SW 1271 (cell line): ENCODE measurements around the gene ENPP3.

ENCODE experiments used
- DNase-seq, 2 experiments: peaks; one replicate each; lab custom pipeline; 2025; lab: John Stamatoyannopoulos, UW

Gene ENPP3

DNA sequence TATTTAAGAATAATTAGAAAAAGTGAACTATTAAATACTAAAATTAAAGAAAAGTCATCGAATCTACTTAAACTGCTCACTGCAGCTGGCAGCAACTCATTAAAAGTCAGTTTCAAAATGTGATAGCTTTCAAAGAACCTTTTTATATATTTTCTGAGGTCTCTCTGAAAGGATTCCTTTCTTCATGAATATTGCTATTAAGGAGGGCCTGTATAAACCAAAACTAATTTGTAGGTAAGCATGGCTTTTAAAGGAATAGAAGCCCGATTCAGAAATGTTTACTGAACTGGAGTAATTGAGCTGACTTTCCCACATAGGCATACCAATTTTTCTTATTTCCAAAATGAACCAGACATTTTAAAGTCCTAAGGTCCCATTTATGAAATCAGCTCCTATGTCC lies 129.5 kb downstream of the ENPP3 start:
- no peak for DNase-seq

DNA sequence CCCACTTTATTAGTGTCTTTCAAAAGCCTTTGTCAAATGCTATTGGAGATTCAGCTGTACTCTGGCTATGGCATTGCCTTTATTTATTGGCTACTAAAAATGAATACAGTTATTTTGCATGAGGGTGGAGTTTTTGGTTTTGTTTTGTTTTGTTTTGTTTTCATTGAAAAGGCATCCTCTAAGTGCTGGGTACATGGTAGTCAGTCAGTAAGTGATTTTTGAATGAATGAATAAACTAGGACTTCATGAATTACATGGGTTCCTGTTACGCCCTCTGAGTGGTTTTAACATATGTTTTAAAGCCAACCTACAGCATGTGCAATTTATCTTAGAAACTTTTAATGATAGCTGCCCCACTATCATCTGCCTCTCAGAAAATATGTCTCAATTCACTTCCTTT lies 131.9 kb downstream of the ENPP3 start:
- no peak for DNase-seq

DNA sequence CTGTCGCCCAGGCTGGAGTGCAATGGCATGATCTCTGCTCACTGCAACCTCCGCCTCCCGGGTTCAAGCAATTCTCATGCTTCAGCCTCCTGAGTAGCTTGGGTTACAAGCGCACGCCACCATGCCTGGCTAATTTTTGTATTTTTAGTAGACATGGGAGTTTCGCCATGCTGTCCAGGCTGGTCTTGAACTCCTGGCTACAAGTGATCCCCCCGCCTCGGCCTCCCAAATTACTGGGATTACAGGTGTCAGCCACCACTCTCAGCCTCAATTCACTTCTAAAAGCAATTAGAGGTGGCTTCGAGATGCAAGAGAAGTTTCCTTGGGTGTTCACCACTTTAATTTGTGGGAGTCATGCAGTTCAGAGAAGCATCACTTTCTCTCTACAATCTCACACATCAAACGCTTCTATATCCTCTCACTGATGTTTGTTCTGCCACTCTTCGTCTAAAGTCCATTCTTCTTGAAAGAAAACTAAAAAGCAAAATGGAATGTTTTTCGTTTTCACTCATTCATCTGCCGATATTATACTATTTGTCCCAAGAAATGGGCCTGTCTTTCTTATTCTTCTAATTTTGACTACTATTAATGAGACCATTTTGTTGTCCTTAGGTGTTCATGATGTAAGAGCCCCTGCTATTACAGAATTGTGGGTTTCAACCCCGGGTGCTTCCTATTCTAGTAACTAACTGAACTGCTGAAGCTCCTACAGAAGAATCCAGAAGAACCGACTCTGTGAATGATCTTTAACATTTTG lies 132.5 kb downstream of the ENPP3 start:
- DNase-seq, result no peak

DNA sequence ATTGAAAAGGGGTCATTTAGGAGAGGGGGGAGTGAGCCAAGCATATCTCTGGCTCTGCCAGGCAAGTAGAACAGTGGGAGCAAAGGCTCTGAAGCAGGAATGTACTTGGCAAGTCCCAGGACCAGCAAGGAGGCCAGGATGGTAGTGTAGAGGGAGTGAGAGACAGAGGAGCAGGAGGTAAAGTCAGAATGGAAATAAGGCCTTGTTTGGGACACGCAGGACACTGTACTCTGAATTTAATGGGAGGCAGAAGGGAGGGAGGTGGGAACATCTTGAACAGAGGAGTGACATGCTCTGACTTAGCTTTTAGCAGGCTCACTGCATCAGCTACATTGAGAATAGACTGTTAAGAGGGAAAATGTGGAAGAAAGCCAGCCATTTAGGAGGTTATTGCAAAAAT lies 133.7 kb downstream of the ENPP3 start:
- DNase-seq, result no peak

DNA sequence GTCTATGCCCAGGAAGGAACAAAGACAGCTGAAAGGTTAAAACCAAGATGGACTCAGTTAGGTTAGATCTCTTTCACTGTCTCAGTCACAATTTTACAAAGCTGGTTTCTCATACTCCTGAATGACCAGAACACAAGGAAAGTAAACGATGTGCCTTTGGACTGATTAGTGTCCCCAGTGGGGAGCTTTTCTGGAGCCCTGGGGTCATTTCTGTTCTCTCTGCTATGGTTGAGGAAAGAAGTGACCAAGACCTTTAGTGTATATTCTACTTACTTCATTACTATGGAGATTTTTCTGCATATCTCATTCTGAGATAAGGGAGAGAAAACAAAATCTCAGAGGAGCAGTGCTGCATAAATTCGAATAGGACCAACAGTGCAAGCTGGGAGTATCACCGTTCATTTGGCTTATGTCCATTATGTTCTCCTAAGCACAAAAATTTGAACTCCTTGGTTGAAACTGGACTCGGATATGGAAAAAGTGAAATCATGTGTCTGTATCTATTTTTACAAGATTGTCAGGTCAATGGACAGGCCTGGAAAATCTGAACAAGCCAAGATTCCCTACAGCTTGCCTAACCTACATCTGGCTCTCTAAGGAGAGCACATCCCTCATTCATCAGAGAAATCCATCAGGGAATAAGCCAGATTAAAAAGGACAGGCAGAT lies 136.3 kb downstream of the ENPP3 start:
- DNase-seq, result no peak

DNA sequence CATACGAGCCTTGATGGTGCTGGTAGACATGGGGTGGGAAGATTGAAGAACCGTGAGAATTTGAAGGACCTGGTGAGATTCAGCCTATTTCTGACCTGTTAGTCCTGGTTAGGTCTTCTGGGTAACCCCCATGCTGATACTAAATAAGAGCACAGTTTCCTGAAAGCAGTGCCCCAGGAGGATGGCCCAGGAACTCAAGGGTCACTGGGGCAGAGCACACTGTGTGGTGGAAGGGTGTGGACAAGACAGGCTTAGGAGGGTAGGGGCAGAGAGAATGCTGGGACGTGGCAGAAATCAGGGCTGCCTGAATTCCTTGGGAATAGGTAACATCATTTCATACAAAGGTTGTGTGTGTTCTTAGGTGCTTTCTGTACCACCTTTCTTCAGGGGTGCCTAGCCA lies 138.8 kb downstream of the ENPP3 start:
- DNase-seq, result no peak

DNA sequence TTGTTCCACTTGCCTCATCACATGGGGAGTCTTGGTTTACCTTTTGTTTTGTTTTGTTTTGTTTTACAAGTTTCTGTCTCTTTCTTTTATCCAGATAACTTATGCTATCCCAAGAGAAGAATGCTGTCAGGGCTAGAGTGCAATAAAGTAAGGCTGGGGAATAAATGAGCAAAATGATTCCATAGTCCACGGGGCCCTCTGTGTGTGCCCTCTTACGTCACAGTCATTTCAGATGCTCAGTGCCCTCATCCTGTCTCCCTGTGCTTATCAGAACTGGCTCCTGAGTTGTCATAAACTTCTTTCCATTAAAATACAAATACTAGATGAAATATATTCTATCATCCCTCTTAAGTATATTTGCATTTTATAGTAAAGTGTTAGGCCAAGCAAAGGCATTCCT lies 139.9 kb downstream of the ENPP3 start:
- DNase-seq, result no peak

DNA sequence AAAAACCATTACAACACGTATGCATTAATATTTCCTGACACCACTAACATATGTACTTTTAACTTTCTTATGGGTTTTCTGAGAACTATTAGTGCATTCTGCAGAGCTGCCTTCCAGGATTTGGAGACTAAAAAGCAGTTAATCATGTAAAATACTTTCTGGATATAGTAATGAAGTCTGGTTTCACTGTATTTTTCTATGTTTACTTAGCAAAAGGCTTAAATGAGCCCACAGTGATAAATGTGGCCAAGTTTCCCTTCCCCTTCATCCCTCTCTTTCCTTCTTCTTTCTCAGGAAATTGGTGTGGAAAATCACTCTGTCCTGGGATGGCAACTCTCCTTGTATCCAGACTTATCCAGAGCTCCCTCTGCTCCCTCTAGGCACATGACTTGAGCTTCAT lies 141.1 kb downstream of the ENPP3 start:
- no peak for DNase-seq

DNA sequence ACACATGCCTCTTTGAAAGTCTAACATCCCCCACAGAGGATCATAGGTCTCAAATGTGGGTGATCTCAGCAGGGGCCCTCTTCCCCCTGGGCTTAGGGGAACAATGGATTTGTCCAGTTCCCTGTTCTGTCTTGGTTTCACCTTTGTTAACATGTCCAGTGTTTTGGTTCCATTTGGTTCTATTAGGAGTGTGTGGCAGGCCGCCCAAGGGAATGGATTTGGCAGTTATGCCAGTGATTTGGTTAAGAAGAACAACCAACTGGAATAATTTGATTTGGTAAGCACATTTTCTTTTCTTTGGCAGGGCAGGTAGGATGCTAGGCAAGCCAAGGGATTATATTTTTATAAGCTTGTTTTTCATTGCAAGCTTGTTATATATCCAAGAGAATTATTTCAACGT lies 142.2 kb downstream of the ENPP3 start:
- no peak for DNase-seq

DNA sequence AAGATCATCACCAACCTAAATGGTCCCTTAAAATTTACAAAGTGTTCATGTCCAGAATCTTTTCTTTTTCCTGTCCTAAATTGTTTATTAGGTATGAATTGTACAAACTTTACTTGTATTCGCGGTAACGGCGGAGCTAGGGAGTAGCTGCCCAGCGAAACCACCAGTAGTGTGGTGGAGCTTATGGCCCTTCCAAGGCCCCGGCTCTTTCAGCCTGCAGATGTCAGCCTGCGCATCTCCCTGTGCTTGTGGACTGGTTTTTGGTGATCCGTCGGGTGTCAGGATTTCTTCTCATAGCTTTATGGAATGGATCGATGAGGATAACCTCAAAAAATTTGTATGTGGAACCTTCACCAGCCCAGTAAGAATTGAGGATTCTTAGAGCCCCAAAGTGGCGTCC lies 143.5 kb downstream of the ENPP3 start:
- DNase-seq, result no peak

DNA sequence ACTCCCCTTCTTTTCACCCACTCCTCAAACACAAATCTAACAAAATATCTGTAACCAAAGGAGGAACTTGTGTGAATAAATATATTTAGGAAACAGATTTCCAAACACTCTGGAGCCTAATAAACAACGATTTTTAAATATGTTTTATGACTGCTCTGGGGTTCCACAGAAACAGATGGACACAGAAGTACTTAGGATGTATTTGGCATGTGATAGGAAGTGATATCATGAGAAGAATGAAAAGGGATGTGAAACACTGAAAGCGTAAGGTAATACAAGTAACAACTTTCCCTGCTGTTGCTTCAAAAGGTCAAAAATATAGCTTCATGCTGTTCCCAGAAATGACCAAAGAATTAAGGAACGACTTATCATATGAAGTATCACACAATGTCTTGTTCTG lies 144.6 kb downstream of the ENPP3 start:
- DNase-seq, result no peak

DNA sequence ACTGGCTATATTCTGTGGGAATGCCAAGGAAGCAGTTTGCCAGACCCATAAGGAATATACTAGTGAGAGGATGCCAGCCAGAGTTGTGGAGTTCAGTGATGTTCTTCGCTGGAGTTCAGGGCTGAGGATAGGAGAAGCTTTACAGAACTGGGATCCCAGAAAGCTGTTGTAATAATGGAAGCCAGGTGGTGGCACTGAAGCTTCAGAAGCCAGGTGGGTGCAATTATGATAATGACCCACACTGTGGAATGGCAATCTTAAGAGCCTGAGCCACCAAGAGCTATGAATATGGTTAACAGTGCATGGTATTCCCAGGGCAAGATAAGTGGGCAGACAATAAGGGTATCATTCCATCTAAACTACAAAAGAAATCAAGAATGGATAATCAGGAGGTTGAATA lies 145.7 kb downstream of the ENPP3 start:
- no peak for DNase-seq

DNA sequence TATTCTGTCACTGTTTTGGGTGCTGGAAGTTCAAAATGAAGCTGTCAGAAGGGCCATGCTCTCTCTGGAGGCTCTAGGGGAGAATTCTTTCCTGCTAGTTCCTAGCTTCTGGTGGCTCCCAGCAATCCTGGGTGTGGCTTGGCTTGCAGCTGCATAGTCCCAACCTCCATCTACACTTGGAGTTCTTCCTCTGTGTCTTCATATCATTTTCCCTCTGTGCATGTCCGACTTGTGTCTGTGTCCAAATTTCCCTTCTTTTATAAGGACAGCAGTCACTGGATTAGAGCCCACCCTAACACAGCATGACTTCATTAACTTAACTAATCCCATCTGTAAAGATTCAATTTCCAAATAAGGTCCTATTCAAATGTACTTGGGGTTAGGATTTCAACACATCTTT lies 147.5 kb downstream of the ENPP3 start:
- DNase-seq, result no peak

DNA sequence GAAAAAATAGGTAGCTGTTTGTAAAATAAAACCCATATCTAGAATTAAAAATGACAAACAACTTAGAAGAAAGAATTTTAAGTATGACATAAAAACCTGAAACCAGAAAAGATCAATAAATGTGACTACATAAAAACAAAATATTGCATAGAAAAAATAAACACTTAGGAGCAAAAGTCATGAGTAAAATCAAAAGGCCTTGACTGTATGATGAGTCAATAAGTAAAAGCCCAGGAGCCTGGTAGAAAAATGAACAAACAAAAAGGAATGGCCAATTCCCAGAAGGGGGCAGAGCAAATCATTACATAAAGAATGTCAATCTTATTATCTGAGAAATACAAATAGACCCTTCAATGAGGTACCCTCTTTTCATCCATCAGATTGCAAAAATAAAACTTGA lies 150.0 kb downstream of the ENPP3 start:
- DNase-seq, result no peak

DNA sequence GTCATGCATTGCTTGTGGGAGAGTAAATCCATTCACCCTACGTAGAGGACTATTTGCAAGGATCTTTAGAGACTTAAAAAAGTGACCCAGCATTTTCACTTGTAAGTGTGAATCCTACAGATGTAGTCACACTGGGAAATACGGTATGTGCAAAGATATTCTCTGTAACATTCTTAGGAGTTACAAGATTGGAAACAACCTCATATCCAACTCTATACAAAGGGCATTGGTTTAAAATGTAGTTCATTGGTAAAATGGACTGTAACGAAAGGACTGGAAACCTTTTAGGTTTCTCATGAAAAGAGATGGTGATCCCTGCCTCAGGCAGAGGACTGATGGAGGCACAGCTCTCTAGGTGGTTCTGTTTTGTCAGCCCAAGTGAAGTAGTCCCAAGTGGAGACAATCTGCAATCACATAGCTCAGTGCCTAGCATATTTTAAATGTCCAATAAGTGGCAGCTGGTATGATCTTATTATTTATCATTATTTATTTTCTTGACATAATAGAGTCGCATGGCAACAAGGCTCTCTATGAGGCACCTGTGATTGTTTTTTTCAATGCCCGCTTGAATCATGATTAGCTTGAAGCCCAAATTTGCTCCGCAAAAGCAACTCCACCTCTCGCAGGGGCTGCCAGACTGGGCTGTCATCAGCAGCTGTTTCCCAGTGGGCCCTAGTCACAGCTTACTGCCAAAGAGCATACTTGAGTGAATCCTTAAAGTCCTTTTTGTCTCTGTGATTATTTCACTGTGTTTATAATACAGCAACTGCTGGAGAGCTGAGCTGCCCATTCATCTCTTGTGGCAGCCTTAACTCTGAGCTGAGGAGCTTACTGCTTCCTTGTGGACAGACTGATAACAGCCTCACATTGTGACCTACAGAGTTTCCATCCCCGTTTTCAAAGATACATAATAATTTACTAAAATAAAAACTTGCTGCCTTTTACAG lies 150.9 kb downstream of the ENPP3 start:
- DNase-seq, result no peak

DNA sequence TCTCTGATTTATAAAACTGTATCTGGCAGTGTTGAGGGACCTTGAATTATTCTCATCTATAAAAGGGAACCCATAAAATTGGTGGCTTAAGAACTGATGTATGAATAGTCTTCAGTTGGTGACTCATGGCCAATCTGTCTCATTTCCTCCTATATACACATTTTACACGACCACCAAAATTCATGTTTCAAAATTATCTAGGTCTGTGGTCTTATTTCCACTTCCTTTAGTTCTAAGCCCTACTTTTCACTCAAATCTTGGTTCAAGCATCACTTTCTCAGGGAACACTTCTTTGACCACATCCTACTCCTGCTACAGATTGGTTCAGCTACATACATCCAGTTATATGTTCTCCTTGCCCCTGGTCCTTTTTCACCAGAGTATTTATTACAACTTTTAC lies 152.1 kb downstream of the ENPP3 start:
- DNase-seq, result no peak

DNA sequence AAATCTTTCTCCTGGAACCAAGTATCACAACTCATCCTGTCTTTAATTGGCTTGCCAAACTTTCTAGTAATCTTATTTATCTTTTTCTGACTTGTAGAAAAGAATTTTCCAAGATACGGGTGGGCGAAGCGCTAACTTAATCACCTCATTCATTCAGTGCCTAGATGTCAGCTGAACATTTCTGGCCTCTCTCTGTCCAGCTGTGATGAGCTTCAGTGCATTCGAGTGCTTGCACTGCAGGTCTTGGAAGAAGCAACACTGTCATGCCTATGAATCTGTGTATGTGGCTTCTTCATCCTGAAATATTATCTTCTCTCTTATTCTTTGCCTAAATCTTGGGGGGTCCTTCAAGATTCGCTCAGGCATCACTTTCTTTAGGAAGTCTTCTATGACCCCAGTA lies 154.4 kb downstream of the ENPP3 start:
- DNase-seq, result no peak

DNA sequence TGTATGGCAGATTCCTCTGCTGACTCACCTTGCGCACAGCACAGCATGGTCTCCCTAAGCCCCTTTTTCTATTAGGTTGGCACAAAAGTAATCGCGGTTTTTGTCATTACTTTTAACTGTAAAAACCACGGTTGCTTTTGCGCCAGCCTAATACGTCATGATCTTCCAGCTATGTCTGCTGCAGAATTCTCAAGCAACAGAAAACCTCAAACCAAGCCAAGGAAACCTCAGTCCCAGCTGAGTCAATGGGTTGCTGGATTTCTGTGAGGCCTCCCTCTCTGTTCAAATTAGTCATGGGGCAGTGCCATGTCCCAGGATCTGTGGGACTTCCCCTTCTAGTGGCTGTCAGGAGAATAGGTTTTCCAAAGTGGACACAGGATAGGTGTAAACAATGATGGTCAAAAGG lies 155.0 kb downstream of the ENPP3 start:
- DNase-seq, result no peak

DNA sequence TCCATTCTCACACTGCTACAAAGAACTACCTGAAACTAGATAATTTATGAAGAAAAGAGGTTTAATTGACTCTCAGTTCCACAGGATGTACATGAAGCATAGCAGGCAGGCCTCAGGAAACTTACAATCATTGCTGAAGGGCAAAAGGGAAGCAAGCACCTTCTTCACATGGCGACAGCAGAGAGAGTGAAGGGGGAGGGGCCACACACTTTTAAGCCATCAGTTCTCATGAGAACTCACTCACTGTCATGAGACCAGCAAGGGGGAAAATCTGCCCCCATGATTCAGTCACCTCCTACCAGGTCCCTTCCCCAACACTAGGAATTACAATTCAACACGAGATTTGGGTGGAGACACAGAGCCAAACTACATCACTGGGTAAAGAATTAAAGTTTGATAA lies 158.3 kb downstream of the ENPP3 start:
- no peak for DNase-seq
